ENCODE measurements around the gene OBSCN. TPM values are rescaled to one million over a fixed set of nuclear protein-coding genes. Genes with fewer than 3 reads are reported as not detected.

Gene OBSCN
- total and polyA plus RNA-seq, 12 donors: 176 to 639 (median 407) TPM

DNA sequence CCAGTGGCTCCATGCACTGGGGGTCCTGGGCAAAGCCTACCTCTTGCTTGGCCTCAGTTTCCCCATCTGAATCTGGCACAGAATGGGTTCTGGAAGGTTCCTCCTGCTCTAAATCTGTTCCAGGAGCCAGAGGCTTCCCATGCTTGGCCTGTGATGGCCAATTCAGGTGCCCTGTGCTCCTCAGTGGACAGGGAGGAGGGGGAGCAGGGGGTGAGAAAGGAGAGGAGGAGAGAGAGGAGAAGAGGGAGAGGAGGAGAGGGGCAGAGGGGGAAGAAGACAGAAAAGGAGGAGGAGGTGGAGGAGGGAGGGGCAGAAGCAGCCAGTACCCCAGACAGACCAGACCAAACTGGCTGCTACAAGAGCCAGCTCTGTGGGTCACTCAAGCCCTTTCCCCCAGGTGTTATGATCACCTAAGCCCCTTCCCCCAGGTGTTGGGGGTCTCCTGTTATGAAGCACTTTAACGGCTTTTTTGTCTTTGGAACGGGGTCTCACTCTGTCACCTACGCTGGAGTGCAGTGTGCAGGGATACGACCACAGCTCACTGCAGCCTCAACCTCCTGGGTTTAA, 155.1 kb downstream of the OBSCN start:
- intact Hi-C loops (cut with DNase I): no loop called here
- H3K4me3 ChIP-seq: no peak overlapping the region
- no peak for ATAC-seq
- H3K27ac ChIP-seq: peak overlapping the region in 3 of 10 donors; percentile 15 to 88 (median 69)
- H3K36me3 ChIP-seq: peaks cover 0 to 3% (median 0%) of the 10 kb centered on the region in 9 donors
- WGBS, 2 donors: 74 to 77% methylated on average over 4 of the region's 4 CpGs
- H3K9me3 ChIP-seq: no peaks in the 10 kb centered on the region
- TF ChIP-seq, protein P1, sequence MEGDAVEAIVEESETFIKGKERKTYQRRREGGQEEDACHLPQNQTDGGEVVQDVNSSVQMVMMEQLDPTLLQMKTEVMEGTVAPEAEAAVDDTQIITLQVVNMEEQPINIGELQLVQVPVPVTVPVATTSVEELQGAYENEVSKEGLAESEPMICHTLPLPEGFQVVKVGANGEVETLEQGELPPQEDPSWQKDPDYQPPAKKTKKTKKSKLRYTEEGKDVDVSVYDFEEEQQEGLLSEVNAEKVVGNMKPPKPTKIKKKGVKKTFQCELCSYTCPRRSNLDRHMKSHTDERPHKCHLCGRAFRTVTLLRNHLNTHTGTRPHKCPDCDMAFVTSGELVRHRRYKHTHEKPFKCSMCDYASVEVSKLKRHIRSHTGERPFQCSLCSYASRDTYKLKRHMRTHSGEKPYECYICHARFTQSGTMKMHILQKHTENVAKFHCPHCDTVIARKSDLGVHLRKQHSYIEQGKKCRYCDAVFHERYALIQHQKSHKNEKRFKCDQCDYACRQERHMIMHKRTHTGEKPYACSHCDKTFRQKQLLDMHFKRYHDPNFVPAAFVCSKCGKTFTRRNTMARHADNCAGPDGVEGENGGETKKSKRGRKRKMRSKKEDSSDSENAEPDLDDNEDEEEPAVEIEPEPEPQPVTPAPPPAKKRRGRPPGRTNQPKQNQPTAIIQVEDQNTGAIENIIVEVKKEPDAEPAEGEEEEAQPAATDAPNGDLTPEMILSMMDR (IDR thresholded peaks at IDR 0.05): no peak
- peaks cover 3 to 91% (median 18%) of the 10 kb centered on the region in 9 donors for H3K4me1 ChIP-seq
- H3K27me3 ChIP-seq: no peaks in the 10 kb centered on the region
- no peak for DNase-seq

GRCh38 chr1:228363686-228364067, 155.8 kb downstream of the OBSCN start:
- DNase-seq (peak in 1 of 2 donors; percentile 37), ATAC-seq (no peak)
- no peaks in the 10 kb centered on the region for H3K9me3 ChIP-seq
- H3K27me3 ChIP-seq: no peaks in the 10 kb centered on the region
- no peak overlapping the region for H3K4me3 ChIP-seq
- peak overlapping the region in 4 of 10 donors; percentile 22 to 88 (median 36) for H3K27ac ChIP-seq
- H3K36me3 ChIP-seq: no peaks in the 10 kb centered on the region
- intact Hi-C loops (cut with DNase I): no loop called here
- 40 to 44% methylated on average over 9 of the region's 9 CpGs for WGBS, 2 donors
- TF ChIP-seq, protein P1 (IDR thresholded peaks at IDR 0.05): no peak
- H3K4me1 ChIP-seq: peaks cover 3 to 91% (median 25%) of the 10 kb centered on the region in 9 donors

DNA sequence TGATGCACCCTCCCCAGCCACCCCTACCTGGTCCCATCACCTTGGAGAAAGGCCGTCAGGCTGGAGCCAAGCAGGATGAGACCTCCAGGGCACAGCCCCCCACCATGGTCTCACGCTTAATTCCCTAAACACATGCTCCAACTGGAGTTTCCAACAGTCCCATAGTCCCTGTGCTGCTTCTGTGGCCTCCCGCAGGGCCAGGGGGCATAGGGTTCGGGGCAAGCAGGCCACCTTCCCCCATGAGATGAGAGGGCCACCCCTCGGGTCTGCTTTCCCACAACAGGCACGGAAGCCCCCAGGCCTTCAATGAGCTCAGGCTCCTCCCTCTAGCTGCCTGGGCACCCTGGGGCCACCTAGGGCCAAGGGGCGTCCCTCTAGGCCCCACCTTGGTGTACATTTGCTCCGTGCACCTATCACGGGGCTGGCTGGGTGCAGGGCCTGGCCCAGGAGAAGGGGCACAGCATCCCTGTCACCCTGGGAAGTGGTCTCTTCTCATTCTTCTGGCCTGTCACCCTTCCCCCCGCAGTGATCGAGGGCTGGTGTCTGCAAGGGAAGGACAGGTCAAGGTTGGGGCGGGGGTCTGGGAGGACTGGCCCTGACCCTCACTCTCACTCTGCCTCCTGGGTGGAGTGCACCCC, 156.3 kb downstream of the OBSCN start:
- Histone ChIP-seq H3K27me3 (no peaks in the 10 kb centered on the region), H3K9me3 (no peaks in the 10 kb centered on the region), H3K4me1 (peaks cover 3 to 90% (median 27%) of the 10 kb centered on the region in 9 donors), H3K27ac (peak overlapping the region in 5 of 10 donors; percentile 8 to 91 (median 41)), H3K4me3 (no peak overlapping the region), H3K36me3 (no peaks in the 10 kb centered on the region)
- DNase-seq: peak in 1 of 2 donors; percentile 11
- WGBS, 2 donors: 77 to 78% methylated on average over 12 of the region's 12 CpGs
- ATAC-seq: no peak
- intact Hi-C loops (cut with DNase I): no loop called here
- TF ChIP-seq, protein P1 (IDR thresholded peaks at IDR 0.05): no peak

DNA sequence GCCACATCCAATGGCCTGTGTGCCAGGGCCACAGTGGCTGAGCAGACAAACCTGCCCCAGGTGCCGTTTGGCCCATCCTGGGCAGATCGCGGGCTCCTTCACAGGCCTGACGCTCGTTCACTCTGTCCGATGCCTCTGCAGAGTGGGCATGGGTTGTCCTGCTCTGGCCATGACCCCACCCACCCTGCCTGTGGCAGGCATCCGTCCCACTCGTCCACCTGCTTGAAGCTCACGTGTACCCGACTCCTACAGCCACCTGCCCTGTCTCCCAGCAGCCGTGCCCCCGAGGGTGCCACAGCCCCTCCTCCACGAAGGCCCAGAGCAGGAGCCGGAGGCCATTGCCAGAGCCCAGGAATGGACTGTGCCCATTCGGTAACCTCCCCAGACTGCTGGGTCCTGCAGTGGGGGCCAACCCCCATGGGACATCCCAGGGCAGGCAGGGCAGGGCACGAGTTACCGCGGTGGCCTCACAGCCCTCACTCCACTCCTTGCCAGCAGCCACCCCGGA, 156.9 kb downstream of the OBSCN start:
- Histone ChIP-seq H3K27ac (peak overlapping the region in 6 of 10 donors; percentile 8 to 91 (median 35)), H3K4me1 (peaks cover 5 to 91% (median 32%) of the 10 kb centered on the region in 9 donors)

More for the DNA sequence above, 156.9 kb downstream of the OBSCN start:
- TF ChIP-seq, protein P1 (IDR thresholded peaks at IDR 0.05): no peak
- 75 to 79% methylated on average over 18 to 19 of the region's 19 CpGs for WGBS, 2 donors
- intact Hi-C loops (cut with DNase I): no loop called here
- peak in 1 of 2 donors; percentile 15 for DNase-seq
- no peak overlapping the region for H3K4me3 ChIP-seq
- H3K9me3 ChIP-seq: no peaks in the 10 kb centered on the region
- no peaks in the 10 kb centered on the region for H3K36me3 ChIP-seq
- ATAC-seq: no peak
- no peaks in the 10 kb centered on the region for H3K27me3 ChIP-seq
